ENCODE measurements around the gene HIPK3.

HIPK3 gene

DNA sequence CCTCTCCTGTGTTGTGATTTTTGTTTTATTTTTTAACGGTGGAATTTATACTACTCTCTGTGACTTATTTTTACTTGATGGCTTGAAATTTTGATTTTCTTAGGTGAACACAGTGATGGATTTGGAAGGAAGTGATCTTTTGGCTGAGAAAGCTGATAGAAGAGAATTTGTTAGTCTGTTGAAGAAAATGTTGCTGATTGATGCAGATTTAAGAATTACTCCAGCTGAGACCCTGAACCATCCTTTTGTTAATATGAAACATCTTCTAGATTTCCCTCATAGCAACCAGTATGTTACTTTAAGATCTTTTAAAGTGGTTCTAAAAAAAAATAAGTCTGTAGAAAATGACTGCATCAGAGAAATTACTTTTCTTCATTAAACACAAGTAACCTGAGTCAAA lies 82.1 kb downstream of the HIPK3 start:
- Histone ChIP-seq H3K27me3 (replicated peaks) (no peaks in the 10 kb centered on the region), H3K4me3 (ENCODE audit: low read depth, low read length) (no peak overlapping the region), H3K36me3 (replicated peaks) (peaks cover 9% of the 10 kb centered on the region), H3K27ac (no peak overlapping the region)
- DNase-seq: no peak
- in situ Hi-C loops (cut with HindIII; ENCODE audit: low pct_ligation_motif_present, low sequenced_read_pairs): no loop called here
- TF ChIP-seq, protein P1, sequence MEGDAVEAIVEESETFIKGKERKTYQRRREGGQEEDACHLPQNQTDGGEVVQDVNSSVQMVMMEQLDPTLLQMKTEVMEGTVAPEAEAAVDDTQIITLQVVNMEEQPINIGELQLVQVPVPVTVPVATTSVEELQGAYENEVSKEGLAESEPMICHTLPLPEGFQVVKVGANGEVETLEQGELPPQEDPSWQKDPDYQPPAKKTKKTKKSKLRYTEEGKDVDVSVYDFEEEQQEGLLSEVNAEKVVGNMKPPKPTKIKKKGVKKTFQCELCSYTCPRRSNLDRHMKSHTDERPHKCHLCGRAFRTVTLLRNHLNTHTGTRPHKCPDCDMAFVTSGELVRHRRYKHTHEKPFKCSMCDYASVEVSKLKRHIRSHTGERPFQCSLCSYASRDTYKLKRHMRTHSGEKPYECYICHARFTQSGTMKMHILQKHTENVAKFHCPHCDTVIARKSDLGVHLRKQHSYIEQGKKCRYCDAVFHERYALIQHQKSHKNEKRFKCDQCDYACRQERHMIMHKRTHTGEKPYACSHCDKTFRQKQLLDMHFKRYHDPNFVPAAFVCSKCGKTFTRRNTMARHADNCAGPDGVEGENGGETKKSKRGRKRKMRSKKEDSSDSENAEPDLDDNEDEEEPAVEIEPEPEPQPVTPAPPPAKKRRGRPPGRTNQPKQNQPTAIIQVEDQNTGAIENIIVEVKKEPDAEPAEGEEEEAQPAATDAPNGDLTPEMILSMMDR (IDR thresholded peaks at IDR 0.05; ENCODE audit: low read depth, low read length, missing control alignments): no peak

DNA sequence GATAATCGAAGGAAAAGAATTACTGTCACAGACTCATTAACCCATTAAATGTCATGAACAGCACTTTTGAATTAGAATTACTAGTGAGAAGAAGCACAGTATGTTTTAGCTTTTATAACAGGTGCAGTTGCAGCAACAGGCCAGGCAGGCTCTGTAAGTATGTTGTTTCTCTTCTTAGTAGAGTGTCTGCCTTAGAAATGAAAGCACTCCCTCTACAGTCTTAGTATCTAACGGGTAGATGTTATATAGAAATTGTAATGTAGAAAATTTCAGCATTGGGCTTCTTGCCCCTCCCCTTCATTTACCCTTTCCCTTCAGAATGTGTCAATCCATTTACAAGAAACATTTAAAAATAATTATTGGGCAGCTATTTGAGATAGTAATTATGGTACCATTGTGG lies 87.4 kb downstream of the HIPK3 start:
- no peak overlapping the region for H3K4me3 ChIP-seq (ENCODE audit: low read depth, low read length)
- in situ Hi-C loops (cut with HindIII; ENCODE audit: low pct_ligation_motif_present, low sequenced_read_pairs): no loop called here

DNA sequence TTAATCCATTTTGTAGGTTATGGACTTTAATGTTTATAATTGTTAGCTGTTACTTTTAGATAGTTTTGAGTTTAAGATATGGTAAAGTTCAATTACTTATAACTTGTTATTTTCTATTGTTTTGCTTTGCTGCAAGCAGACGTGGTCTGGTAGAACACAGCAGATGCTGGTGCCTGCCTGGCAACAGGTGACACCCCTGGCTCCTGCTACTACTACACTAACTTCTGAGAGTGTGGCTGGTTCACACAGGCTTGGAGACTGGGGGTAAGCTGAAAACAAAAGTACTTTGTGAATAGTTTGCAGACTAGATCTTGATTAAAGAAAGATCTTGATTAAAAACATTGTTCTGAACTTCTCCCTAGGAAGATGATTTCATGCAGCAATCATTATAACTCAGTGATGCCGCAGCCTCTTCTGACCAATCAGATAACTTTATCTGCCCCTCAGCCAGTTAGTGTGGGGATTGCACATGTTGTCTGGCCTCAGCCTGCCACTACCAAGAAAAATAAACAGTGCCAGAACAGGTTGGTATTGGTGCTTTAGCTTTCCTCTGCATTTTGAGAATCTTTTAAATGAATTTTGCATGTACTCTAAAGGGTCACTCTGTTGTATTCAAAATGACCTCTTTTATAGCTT lies 90.4 kb downstream of the HIPK3 start:
- TF ChIP-seq, protein P1 (IDR thresholded peaks at IDR 0.05; ENCODE audit: low read depth, low read length, missing control alignments): no peak
- in situ Hi-C loops (cut with HindIII; ENCODE audit: low pct_ligation_motif_present, low sequenced_read_pairs): no loop called here
- no peak overlapping the region for H3K4me3 ChIP-seq (ENCODE audit: low read depth, low read length)
- H3K27ac ChIP-seq: no peak overlapping the region
- H3K27me3 ChIP-seq (replicated peaks): no peaks in the 10 kb centered on the region
- peaks cover 38% of the 10 kb centered on the region for H3K36me3 ChIP-seq (replicated peaks)
- DNase-seq: no peak

More for the DNA sequence above, 87.4 kb downstream of the HIPK3 start:
- Histone ChIP-seq H3K27ac (no peak overlapping the region), H3K27me3 (replicated peaks) (no peaks in the 10 kb centered on the region), H3K36me3 (replicated peaks) (peaks cover 31% of the 10 kb centered on the region)
- TF ChIP-seq, protein P1 (IDR thresholded peaks at IDR 0.05; ENCODE audit: low read depth, low read length, missing control alignments): no peak
- no peak for DNase-seq

DNA sequence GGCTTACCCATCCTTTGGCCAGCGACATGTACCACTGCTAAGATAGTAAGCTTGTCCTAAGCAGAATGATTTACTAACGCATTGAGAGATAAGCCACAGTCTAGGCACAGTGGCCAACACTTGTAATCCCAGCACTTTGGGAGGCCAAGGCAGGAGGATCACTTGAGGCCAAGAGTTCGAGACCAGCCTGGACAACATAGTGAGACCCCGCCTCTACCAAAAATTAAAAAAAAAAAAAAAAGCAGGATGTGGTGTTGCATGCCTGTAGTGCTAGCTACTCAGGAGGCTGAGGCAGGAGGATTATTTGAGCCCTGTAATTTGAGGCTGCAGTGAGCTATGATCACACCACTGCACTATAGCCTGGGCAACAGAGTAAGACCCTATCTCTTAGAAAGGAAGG lies 93.1 kb downstream of the HIPK3 start:
- Histone ChIP-seq H3K4me3 (ENCODE audit: low read depth, low read length) (no peak overlapping the region), H3K36me3 (replicated peaks) (peaks cover 49% of the 10 kb centered on the region), H3K27ac (no peak overlapping the region), H3K27me3 (replicated peaks) (no peaks in the 10 kb centered on the region)
- TF ChIP-seq, protein P1 (IDR thresholded peaks at IDR 0.05; ENCODE audit: low read depth, low read length, missing control alignments): no peak
- no peak for DNase-seq
- in situ Hi-C loops (cut with HindIII; ENCODE audit: low pct_ligation_motif_present, low sequenced_read_pairs): loop anchor here (25.0 kb wide), 1 partner anchor 312 kb away; no protein-coding TSS in a partner anchor

DNA sequence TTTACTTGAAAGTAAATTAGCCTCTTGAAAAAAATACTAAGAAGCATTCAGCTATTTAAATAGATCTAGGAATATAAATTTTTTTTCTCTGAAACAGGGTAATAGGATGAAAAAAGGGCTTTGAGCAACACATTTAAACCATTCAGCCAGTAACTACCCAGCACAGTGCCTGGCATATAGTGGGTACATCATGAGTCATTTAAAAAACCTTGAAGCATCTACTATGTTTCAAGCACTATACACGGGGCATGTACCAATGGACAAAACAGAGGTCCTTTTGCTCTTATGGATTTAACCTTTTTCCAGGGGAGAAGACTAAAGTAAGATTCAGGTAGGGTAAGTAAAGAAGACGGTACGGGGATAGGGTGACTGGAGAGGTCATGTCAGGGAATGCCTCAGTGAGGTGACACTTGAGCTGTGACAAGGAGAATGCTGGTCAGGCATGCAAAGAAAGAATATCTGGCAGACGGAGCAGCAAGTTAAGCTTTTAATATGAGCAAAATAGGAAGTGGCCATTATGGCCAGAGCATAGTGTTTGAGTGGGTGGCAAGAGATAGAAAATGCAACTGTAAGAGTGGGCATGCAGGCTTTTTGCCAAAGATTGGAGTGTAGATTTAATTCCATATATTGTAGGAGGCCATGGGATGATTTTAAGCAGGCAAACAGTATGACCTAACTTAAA lies 101.1 kb downstream of the HIPK3 start:
- no peak for DNase-seq
- TF ChIP-seq, protein P1 (IDR thresholded peaks at IDR 0.05; ENCODE audit: low read depth, low read length, missing control alignments): no peak
- H3K27ac ChIP-seq: no peak overlapping the region
- peaks cover 7% of the 10 kb centered on the region for H3K36me3 ChIP-seq (replicated peaks)
- H3K27me3 ChIP-seq (replicated peaks): no peaks in the 10 kb centered on the region
- H3K4me3 ChIP-seq (ENCODE audit: low read depth, low read length): no peak overlapping the region
- in situ Hi-C loops (cut with HindIII; ENCODE audit: low pct_ligation_motif_present, low sequenced_read_pairs): loop anchor here (25.0 kb wide), 1 partner anchor 304 kb away; no protein-coding TSS in a partner anchor

Data from brain microvascular endothelial cell (primary cell).